Tibial artery (tissue), 4 donors: ENCODE measurements around the gene DPF3.

ENCODE experiments used
- DNase-seq, 2 donors: peaks; one replicate each; pipeline ENCODE4 v3.0.0-alpha.2; 2019
- H3K27ac ChIP-seq, 2 donors: fragments of 200-600 bp; sonication (generic) in 1 of 2; 1 replicate in 1 of 2; 2 replicates in 1 of 2; pipeline ENCODE4 v1.5.1; 2018 to 2019; ENCODE audit warnings: mild to moderate bottlenecking in 1 of 2
- H3K27me3 ChIP-seq, 2 donors: fragments of 200-600 bp; sonication (generic) in 1 of 2; one replicate each; pipeline versions ENCODE4 v1.5.1 to v1.6.0; 2016 to 2019
- H3K36me3 ChIP-seq, 3 donors: fragments of 200-600 bp; sonication (generic) in 2 of 3; one replicate each; pipeline ENCODE4 v1.5.1; 2016 to 2019; ENCODE audit warnings: mild to moderate bottlenecking in 2 of 3
- H3K4me1 ChIP-seq, 4 donors: fragments of 200-600 bp; sonication (generic) in 2 of 4; 1 replicate in 3 of 4; 2 replicates in 1 of 4; pipeline ENCODE4 v1.5.1; 2016 to 2019
- H3K4me3 ChIP-seq, 2 donors: fragments of 200-600 bp; sonication (generic) in 1 of 2; 1 replicate in 1 of 2; 2 replicates in 1 of 2; pipeline ENCODE4 v1.5.1; 2018 to 2019; ENCODE audit warnings: mild to moderate bottlenecking in 2 of 2
- H3K9me3 ChIP-seq, 3 donors: fragments of 200-600 bp; sonication (generic) in 1 of 3; one replicate each; pipeline ENCODE4 v1.5.1; 2016 to 2019
- intact Hi-C: fragments of 100-400 bp; cut with DNase I; formaldehyde crosslinking; loops from one replicate; pipeline ENCODE4 v1.15.0; 2023; ENCODE audit warnings: low total_unique reads
- TF ChIP-seq, protein P1 (sequence below), 2 experiments: fragments of 200-600 bp in 1 of 2; fragments of 450-650 bp in 1 of 2; IDR thresholded peaks; one replicate each; pipeline ENCODE4 v1.5.1; 2017 to 2019; ENCODE audit warnings: antibody characterized with exemption in 2 of 2, mild to moderate bottlenecking in 1 of 2, moderate library complexity in 1 of 2

Gene DPF3

DNA sequence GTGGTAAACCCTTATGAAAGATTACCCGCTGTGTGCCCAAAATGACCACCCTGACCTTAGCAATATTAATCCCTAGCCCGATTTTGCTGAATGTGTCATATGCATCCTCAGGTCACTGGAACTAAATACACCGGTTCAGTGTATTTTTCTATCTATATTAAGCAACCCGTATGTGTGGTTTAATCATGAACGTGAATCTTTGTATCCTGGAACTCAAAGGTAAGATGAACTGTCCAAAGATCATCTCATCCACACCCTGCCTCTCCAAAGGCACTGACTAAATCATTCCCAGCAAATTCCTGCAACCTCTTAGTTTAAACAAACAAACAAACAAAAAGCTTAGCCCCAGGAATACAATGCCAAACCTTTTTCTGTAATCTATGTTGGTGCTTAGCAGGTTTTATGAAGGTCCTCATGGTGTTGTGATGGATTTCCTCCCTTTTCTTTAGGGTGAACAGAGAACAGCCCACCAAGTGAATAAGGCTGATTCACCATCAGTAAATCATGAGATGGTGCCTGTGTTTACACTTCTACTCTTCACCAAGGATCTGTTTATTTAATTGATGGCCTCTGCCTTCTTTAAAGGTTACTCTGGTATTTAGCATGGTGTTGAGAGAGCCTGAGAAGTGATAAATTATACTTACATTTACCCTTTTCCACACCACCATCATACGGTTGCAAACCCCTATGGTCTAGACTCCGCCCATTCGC is 298.6 kb downstream of the DPF3 start:
- H3K4me3 ChIP-seq: no peak overlapping the region
- no peaks in the 10 kb centered on the region for H3K36me3 ChIP-seq
- H3K27ac ChIP-seq: no peak overlapping the region
- no peak for DNase-seq
- TF ChIP-seq, protein P1, sequence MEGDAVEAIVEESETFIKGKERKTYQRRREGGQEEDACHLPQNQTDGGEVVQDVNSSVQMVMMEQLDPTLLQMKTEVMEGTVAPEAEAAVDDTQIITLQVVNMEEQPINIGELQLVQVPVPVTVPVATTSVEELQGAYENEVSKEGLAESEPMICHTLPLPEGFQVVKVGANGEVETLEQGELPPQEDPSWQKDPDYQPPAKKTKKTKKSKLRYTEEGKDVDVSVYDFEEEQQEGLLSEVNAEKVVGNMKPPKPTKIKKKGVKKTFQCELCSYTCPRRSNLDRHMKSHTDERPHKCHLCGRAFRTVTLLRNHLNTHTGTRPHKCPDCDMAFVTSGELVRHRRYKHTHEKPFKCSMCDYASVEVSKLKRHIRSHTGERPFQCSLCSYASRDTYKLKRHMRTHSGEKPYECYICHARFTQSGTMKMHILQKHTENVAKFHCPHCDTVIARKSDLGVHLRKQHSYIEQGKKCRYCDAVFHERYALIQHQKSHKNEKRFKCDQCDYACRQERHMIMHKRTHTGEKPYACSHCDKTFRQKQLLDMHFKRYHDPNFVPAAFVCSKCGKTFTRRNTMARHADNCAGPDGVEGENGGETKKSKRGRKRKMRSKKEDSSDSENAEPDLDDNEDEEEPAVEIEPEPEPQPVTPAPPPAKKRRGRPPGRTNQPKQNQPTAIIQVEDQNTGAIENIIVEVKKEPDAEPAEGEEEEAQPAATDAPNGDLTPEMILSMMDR (IDR thresholded peaks at IDR 0.05): no peak
- H3K4me1 ChIP-seq: no peaks in the 10 kb centered on the region
- H3K27me3 ChIP-seq: peaks cover 0 to 12% of the 10 kb centered on the region in 2 donors
- intact Hi-C loops: no loop called here
- no peaks in the 10 kb centered on the region for H3K9me3 ChIP-seq

DNA sequence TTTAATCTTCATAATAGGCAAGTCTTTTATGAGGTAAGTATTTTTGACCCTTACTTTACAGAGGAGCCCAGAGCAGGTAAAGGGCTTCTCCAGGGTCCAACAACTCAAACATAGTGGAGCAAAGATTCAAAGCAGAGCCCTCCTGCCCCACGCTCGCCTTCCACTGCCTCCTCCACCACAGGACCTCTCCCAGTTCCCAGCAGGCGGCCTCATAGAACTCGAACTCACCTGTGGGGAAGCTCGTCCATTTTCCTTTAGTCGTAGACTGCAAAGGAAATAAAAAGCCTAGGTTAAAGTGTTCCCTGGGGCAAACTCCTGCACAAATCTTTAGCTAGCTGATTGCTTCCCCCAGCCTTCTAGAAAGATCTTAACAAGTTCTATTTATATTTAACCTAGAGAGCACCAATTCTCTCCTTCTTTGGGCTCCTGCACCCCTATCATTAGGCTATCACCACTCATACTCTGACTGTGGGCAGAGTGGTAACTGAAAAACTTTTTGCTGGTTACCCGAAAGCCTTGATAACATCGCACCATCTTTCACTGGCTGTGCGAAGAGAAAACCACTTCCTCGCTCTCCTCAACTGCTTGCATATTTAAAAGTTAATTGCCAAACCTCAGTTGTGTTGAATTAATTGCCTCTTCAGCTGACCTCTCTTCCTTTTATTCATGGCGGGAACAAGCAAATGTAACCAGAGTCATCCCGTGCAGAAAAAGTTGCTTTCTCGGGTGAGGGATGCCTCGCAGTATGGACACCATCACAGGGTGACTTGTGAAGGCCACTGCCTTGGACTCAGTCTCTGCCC is 299.6 kb downstream of the DPF3 start:
- no peak overlapping the region for H3K4me3 ChIP-seq
- TF ChIP-seq, protein P1 (IDR thresholded peaks at IDR 0.05): no peak
- H3K36me3 ChIP-seq: no peaks in the 10 kb centered on the region
- H3K9me3 ChIP-seq: no peaks in the 10 kb centered on the region
- peaks cover 0 to 12% of the 10 kb centered on the region in 2 donors for H3K27me3 ChIP-seq
- no peak for DNase-seq
- H3K4me1 ChIP-seq: no peaks in the 10 kb centered on the region
- H3K27ac ChIP-seq: no peak overlapping the region
- intact Hi-C loops: no loop called here

DNA sequence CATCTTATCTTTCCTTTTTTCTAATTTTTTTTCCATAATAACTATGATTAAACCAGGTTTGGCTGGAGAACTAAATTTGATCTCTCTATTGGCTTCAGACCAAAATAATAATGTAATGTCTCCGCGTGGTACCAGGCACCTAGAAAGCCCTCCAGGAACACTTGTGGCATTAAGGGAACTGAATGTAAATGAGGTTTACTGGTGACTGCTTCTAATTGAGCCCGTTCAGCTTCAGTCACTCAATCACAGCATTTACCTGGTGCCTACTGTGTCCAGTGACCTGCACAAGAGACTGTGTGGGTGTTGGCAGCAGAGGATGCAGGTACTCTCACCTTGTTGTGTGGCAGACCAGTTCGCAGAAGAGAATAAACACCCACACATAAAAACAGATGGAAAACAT is 302.5 kb downstream of the DPF3 start:
- intact Hi-C loops: no loop called here
- H3K4me3 ChIP-seq: no peak overlapping the region
- no peaks in the 10 kb centered on the region for H3K9me3 ChIP-seq
- no peaks in the 10 kb centered on the region for H3K36me3 ChIP-seq
- DNase-seq: no peak
- no peak overlapping the region for H3K27ac ChIP-seq
- H3K4me1 ChIP-seq: no peaks in the 10 kb centered on the region
- TF ChIP-seq, protein P1 (IDR thresholded peaks at IDR 0.05): no peak
- no peaks in the 10 kb centered on the region for H3K27me3 ChIP-seq

DNA sequence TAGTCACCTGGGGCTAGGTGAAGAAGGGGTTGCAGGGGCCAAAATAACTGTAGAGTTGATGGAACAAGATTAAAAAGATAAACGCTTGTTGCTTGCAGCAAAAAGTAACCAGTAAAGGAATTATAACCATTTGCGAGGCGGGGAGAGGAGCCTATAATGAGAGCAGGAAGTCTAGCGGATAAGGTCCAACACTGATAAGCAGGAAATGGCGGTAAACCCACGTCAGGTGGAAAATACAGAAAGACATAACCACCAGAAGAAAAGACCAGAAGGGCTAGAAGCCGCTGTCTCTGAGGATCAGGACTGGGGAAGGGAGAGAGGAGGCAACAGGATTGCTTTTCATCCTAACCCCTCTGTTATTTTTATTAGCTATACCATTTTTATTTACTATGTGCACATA is 303.3 kb downstream of the DPF3 start:
- Histone ChIP-seq H3K36me3 (no peaks in the 10 kb centered on the region), H3K4me1 (no peaks in the 10 kb centered on the region), H3K4me3 (no peak overlapping the region), H3K9me3 (no peaks in the 10 kb centered on the region), H3K27me3 (no peaks in the 10 kb centered on the region), H3K27ac (no peak overlapping the region)
- no peak for DNase-seq
- TF ChIP-seq, protein P1 (IDR thresholded peaks at IDR 0.05): no peak
- intact Hi-C loops: no loop called here

DNA sequence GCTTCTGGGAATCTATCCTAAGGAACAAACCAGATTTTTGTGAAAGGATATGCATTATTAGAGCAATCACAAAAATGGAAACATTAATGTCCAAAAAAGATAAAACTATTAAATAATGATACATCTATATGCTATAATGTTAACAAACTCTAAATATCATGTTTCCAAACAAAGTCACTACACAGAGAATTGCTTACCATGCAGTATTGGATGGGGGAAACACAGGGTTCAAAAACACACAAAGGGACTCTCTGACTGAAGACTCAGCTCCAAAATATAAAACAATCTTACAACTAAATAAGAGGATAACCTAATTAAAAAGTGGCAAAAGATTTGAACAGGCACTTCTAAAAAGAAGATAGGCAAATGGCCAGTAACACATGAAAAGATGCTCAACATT is 304.2 kb downstream of the DPF3 start:
- no peaks in the 10 kb centered on the region for H3K9me3 ChIP-seq
- intact Hi-C loops: no loop called here
- H3K27me3 ChIP-seq: no peaks in the 10 kb centered on the region
- no peak overlapping the region for H3K4me3 ChIP-seq
- TF ChIP-seq, protein P1 (IDR thresholded peaks at IDR 0.05): no peak
- no peak overlapping the region for H3K27ac ChIP-seq
- H3K4me1 ChIP-seq: no peaks in the 10 kb centered on the region
- no peak for DNase-seq
- H3K36me3 ChIP-seq: no peaks in the 10 kb centered on the region
